HepG2 (cell line): ENCODE measurements around the gene WDR82. TPM values are rescaled to one million over a fixed set of nuclear protein-coding genes. Genes with fewer than 3 reads are reported as not detected.

ENCODE experiments used
- ATAC-seq: fragments of 200-7000 bp; cut with Tn5 transposase; 3 replicates; pipeline ENCODE4 v1.9.1; 2020; ENCODE audit warnings: mild to moderate bottlenecking, moderate library complexity
- BruUV-seq: library from RNA; stranded (reverse); fragments of 400-500 nt; replicated peaks from 2 replicates; lab custom pipeline; 2021; lab: Mats Ljungman, UMichigan
- CTCF ChIA-PET: fragments of 300-600 bp; formaldehyde crosslinking; extraction: SDS; loops from one replicate; lab custom pipeline; 2021; ENCODE audit warnings: low total read pairs, inconsistent platforms, low intra/inter-chr PET ratio; lab: Yijun Ruan, JAX
- POLR2A ChIA-PET: fragments of 350-600 bp; sonication (Branson Sonifier 250); formaldehyde crosslinking; loops from one replicate; lab custom pipeline; 2020; ENCODE audit warnings: antibody characterized with exemption, inconsistent platforms; lab: Yijun Ruan, JAX
- DNase-seq: peaks from one replicate; pipeline ENCODE4 v3.0.0-alpha.2; 2015; ENCODE audit warnings: low spot score
- FAIRE-seq: peaks from 3 replicates; lab custom pipeline; 2011; peaks lifted over from hg19 to GRCh38; lab: Jason Lieb, UNC
- H2AFZ ChIP-seq: one replicate; pipeline ENCODE4 v1.6.1; 2011; ENCODE audit warnings: low read length, inconsistent platforms
- H3K27ac ChIP-seq: fragments of 300-600 bp; 3 replicates; pipeline ENCODE4 v1.8.0; 2011; ENCODE audit warnings: mixed run types, mild to moderate bottlenecking, mixed read lengths, low read length, inconsistent platforms; ENCODE audit not compliant: insufficient read depth; ENCODE audit errors: extremely low read length
- H3K27me3 ChIP-seq, 2 experiments: fragments of 200-600 bp in 1 of 2; 2 replicates in 1 of 2; 3 replicates in 1 of 2; pipeline versions ENCODE4 v1.6.0 to v1.8.0; 2011; ENCODE audit warnings: low read length in 2 of 2, mild to moderate bottlenecking in 2 of 2, moderate library complexity in 2 of 2, inconsistent platforms in 1 of 2; ENCODE audit not compliant: insufficient read depth in 2 of 2, control insufficient read depth in 1 of 2
- H3K36me3 ChIP-seq, 2 experiments: fragments of 200-600 bp in 1 of 2; replicated peaks in 1 of 2; 2 replicates in 1 of 2; 3 replicates in 1 of 2; pipeline versions ENCODE4 v1.5.1 to v1.8.0; 2011; ENCODE audit warnings: low read length in 2 of 2, inconsistent platforms in 1 of 2; ENCODE audit not compliant: insufficient read depth in 2 of 2, control insufficient read depth in 1 of 2
- H3K4me1 ChIP-seq: 2 replicates; pipeline ENCODE4 v1.5.1; 2012; ENCODE audit warnings: low read length, inconsistent platforms; ENCODE audit not compliant: insufficient read depth
- H3K4me2 ChIP-seq: 2 replicates; pipeline ENCODE4 v1.6.0; 2011; ENCODE audit warnings: low read depth, low read length, inconsistent platforms
- H3K4me3 ChIP-seq, 3 experiments: fragments of 200-600 bp in 1 of 3; sonication (generic), shearing (Covaris generic) in 1 of 3; replicated peaks in 1 of 3; 2 replicates each; pipeline ENCODE4 v1.5.1; 2011 to 2016; ENCODE audit warnings: low read length in 3 of 3, inconsistent platforms in 2 of 3, low read depth in 2 of 3, mild to moderate bottlenecking in 2 of 3, control low read depth in 1 of 3, mixed read lengths in 1 of 3; ENCODE audit not compliant: insufficient read depth in 1 of 3
- H3K79me2 ChIP-seq: one replicate; pipeline ENCODE4 v1.6.1; 2011; ENCODE audit warnings: low read length, inconsistent platforms; ENCODE audit not compliant: insufficient read depth
- H3K9ac ChIP-seq: 2 replicates; pipeline ENCODE4 v1.6.0; 2011; ENCODE audit warnings: mild to moderate bottlenecking, low read depth, low read length, inconsistent platforms; ENCODE audit not compliant: insufficient read depth
- H3K9me3 ChIP-seq: 2 replicates; pipeline ENCODE4 v1.5.1; 2012; ENCODE audit warnings: mild to moderate bottlenecking, low read length
- H4K20me1 ChIP-seq: 2 replicates; pipeline ENCODE4 v1.6.0; 2011; ENCODE audit warnings: inconsistent platforms, mild to moderate bottlenecking, low read length, moderate library complexity; ENCODE audit not compliant: insufficient read depth
- MXI1 ChIP-seq: IDR thresholded peaks from 3 replicates; pipeline ENCODE4 v1.6.1; 2012; ENCODE audit warnings: low read depth, low read length, inconsistent platforms, borderline replicate concordance
- SALL1 ChIP-seq: sonication (generic); formaldehyde crosslinking; IDR thresholded peaks from 2 replicates; pipeline ENCODE4 v1.8.0; 2022; ENCODE audit warnings: mild to moderate bottlenecking, missing genetic modification reagents
- SRSF1 ChIP-seq: fragments of 200-400 bp; formaldehyde crosslinking; optimal IDR thresholded peaks from 2 replicates; pipeline ENCODE3; 2017; ENCODE audit warnings: mild to moderate bottlenecking, low read depth, low read length, moderate library complexity
- ZFX ChIP-seq: sonication (generic); formaldehyde crosslinking; IDR thresholded peaks from 2 replicates; pipeline ENCODE4 v1.4.0; 2020; ENCODE audit warnings: mild to moderate bottlenecking, low read depth, missing genetic modification reagents, moderate library complexity
- WGBS: methylation state at CpG from one replicate; pipeline ENCODE4 v1.1.6; 2017; ENCODE audit warnings: low lambda C conversion rate; 5-methylcytosine and 5-hydroxymethylcytosine counted together
- in situ Hi-C: cut with HindIII; loops from 2 replicates; pipeline ENCODE4 v1.10.0; 2017; ENCODE audit warnings: low pct_unique_long_range_greater_than_20kb; ENCODE audit not compliant: extremely low pct_ligation_motif_present
- intact Hi-C: fragments of 100-400 bp; cut with micrococcal nuclease; formaldehyde crosslinking; loops from one replicate; pipeline ENCODE4 v1.10.0; 2022; ENCODE audit not compliant: unreplicated experiment
- polyA plus RNA-seq, 8 experiments: library from polyadenylated mRNA; depleted of rRNA in 3 of 8; stranded (reverse) in 7 of 8; unstranded in 1 of 8; fragments of >200 nt; fragmentation: Illumina TruSeq in 4 of 8; extraction: Trizol in 4 of 8; gene quantifications; 2 replicates each; pipeline versions ENCODE4 v1.2.1 to v1.2.3, GENCODE V29; 2011 to 2016; ENCODE audit warnings: low read depth in 4 of 8, missing spikeins in 1 of 8, mixed read lengths in 1 of 8; ENCODE audit not compliant: insufficient read depth in 1 of 8
- total RNA-seq, 5 experiments: library from RNA; depleted of rRNA; stranded (reverse); fragments of >200 nt; fragmentation: Illumina TruSeq; extraction: Trizol; gene quantifications; 2 replicates each; pipeline ENCODE4 v1.2.3, GENCODE V29; 2016; ENCODE audit warnings: low read depth in 1 of 5
- TF ChIP-seq, protein P1 (sequence below): sonication (generic); formaldehyde crosslinking; IDR thresholded peaks from 2 replicates; pipeline ENCODE4 v1.4.0; 2020; ENCODE audit warnings: missing genetic modification reagents, borderline replicate concordance
- TF ChIP-seq, protein P2 (sequence below): sonication (generic); formaldehyde crosslinking; IDR thresholded peaks from 2 replicates; pipeline ENCODE4 v1.5.1; 2020; ENCODE audit warnings: mild to moderate bottlenecking, missing genetic modification reagents, moderate library complexity
- TF ChIP-seq, protein P3 (sequence below), 2 experiments: fragments of 450-650 bp in 1 of 2; sonication (generic) in 1 of 2; formaldehyde crosslinking; IDR thresholded peaks; 2 replicates each; pipeline versions ENCODE4 v1.5.0 to v1.8.0; 2020 to 2022; ENCODE audit warnings: mild to moderate bottlenecking in 1 of 2, missing genetic modification reagents in 1 of 2

The WDR82 gene
- total and polyA plus RNA-seq, 2 of the 13 experiments (the other 11 are each of a cell fraction or from before 2014, with no cell fraction given): 39.1 to 59.5 TPM

DNA sequence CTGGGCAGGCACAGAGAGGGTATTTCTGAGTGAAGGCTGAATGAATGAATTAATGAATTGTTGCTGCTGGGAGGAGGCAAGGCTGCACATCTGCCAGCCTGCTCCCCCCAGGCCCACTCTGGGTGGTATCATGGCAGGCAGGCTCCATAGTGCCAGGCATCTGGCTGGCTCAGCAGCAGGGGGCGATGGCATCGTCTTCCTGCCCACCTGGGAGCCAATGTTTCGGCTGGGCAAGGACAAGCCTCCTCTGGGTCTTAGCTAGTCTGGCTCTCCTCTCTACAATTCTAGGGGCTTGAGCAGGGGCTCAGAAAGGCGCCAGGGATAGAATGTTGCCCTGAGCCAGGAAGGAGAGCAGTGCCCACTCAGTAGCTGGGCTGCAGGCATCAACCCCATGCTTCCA lies 51.3 kb downstream of the WDR82 start (continued):
- TF ChIP-seq, protein P1, sequence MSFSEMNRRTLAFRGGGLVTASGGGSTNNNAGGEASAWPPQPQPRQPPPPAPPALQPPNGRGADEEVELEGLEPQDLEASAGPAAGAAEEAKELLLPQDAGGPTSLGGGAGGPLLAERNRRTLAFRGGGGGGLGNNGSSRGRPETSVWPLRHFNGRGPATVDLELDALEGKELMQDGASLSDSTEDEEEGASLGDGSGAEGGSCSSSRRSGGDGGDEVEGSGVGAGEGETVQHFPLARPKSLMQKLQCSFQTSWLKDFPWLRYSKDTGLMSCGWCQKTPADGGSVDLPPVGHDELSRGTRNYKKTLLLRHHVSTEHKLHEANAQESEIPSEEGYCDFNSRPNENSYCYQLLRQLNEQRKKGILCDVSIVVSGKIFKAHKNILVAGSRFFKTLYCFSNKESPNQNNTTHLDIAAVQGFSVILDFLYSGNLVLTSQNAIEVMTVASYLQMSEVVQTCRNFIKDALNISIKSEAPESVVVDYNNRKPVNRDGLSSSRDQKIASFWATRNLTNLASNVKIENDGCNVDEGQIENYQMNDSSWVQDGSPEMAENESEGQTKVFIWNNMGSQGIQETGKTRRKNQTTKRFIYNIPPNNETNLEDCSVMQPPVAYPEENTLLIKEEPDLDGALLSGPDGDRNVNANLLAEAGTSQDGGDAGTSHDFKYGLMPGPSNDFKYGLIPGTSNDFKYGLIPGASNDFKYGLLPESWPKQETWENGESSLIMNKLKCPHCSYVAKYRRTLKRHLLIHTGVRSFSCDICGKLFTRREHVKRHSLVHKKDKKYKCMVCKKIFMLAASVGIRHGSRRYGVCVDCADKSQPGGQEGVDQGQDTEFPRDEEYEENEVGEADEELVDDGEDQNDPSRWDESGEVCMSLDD (CRISPR knock-in tag): no peak
- TF ChIP-seq MXI1: no peak

DNA sequence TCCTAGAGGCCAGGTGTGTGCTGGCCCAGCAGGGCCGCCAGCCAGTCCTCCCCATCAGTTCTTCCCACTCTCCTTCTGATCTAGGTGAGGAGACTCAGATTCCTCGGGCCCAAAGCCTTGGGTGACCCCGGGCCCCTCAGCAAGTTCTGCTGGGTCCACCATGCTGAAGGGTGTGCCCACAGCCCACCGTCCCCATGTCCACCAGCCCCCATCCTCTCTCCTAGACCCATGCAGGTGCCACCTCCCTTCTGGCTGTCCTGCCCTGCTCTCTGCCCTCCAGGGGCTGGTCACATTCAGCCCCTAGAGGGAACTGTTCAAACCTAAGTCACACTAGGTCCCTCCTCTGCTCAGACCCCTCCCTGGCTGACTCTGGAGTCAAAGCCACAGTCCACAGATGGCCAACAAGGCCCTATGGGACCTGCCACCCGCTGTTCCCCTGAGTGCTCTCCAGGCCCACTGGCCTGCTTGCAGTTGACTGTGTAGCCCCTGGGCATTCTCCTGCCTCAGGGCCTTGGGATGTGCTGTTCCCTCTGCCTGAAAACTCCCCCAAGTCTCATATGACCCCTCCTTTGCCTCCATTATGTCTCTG lies 52.1 kb downstream of the WDR82 start:
- BruUV-seq: no TSS peak
- ChIA-PET POLR2A (interaction anchor here (1.1 to 2.4 kb wide), 2 partner anchors 9 to 11 kb away, joined by 4 to 22 read pairs; partner anchors contain the start of gene TWF2), CTCF (no interaction called here)
- in situ Hi-C loops: no loop called here
- peaks cover 1 to 12% of the 10 kb centered on the region in 2 experiments; a peak in 4 of 5 replicates for H3K27me3 ChIP-seq
- no peak overlapping the region; a peak in 1 of 6 replicates for H3K4me3 ChIP-seq
- WGBS: 40% methylated on average over 3 of the region's 5 CpGs
- TF ChIP-seq ZFX (CRISPR knock-in tag): 0 out of 2 replicates have a peak, but pooled peaks have one; percentile 2
- TF ChIP-seq, protein P2, sequence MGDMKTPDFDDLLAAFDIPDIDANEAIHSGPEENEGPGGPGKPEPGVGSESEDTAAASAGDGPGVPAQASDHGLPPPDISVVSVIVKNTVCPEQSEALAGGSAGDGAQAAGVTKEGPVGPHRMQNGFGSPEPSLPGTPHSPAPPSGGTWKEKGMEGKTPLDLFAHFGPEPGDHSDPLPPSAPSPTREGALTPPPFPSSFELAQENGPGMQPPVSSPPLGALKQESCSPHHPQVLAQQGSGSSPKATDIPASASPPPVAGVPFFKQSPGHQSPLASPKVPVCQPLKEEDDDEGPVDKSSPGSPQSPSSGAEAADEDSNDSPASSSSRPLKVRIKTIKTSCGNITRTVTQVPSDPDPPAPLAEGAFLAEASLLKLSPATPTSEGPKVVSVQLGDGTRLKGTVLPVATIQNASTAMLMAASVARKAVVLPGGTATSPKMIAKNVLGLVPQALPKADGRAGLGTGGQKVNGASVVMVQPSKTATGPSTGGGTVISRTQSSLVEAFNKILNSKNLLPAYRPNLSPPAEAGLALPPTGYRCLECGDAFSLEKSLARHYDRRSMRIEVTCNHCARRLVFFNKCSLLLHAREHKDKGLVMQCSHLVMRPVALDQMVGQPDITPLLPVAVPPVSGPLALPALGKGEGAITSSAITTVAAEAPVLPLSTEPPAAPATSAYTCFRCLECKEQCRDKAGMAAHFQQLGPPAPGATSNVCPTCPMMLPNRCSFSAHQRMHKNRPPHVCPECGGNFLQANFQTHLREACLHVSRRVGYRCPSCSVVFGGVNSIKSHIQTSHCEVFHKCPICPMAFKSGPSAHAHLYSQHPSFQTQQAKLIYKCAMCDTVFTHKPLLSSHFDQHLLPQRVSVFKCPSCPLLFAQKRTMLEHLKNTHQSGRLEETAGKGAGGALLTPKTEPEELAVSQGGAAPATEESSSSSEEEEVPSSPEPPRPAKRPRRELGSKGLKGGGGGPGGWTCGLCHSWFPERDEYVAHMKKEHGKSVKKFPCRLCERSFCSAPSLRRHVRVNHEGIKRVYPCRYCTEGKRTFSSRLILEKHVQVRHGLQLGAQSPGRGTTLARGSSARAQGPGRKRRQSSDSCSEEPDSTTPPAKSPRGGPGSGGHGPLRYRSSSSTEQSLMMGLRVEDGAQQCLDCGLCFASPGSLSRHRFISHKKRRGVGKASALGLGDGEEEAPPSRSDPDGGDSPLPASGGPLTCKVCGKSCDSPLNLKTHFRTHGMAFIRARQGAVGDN (CRISPR knock-in tag): peak; percentile 8; the same call in 1 of the 2 replicates
- TF ChIP-seq, protein P3, sequence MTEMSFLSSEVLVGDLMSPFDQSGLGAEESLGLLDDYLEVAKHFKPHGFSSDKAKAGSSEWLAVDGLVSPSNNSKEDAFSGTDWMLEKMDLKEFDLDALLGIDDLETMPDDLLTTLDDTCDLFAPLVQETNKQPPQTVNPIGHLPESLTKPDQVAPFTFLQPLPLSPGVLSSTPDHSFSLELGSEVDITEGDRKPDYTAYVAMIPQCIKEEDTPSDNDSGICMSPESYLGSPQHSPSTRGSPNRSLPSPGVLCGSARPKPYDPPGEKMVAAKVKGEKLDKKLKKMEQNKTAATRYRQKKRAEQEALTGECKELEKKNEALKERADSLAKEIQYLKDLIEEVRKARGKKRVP (CRISPR knock-in tag; IDR thresholded peaks at IDR 0.05): no peak
- 0 out of 2 replicates have a peak, but pooled peaks have one; percentile 28 for TF ChIP-seq SALL1
- no peak for TF ChIP-seq SRSF1
- H3K4me2 ChIP-seq: peak overlapping the region; percentile 4; the same call in 1 of the 2 replicates
- DNase-seq (no peak), ATAC-seq (peak; percentile 64), FAIRE-seq (no peak)
- H3K9ac ChIP-seq: no peak overlapping the region
- no peaks in the 10 kb centered on the region for H3K9me3 ChIP-seq
- H4K20me1 ChIP-seq: peaks cover 2% of the 10 kb centered on the region
- no peak overlapping the region for H2AFZ ChIP-seq
- no peak overlapping the region for H3K27ac ChIP-seq
- intact Hi-C loops: no loop called here
- peaks cover 13% of the 10 kb centered on the region for H3K4me1 ChIP-seq
- H3K36me3 ChIP-seq: peaks cover 16 to 29% of the 10 kb centered on the region in 2 experiments
- no peaks in the 10 kb centered on the region for H3K79me2 ChIP-seq
